ENCODE results near the gene C19orf12. TPM values are rescaled to one million over a fixed set of nuclear protein-coding genes. Genes with fewer than 3 reads are reported as not detected.

Gene C19orf12
- total RNA-seq, 1 donor from 2014 or later: 21.6 TPM

- ATAC-seq (ENCODE audit: low read depth) (no peak), DNase-seq (no peak)
- Mint-ChIP-seq H3K27ac (no peak overlapping the region), H3K36me3 (ENCODE audit: low read depth) (no peaks in the 10 kb centered on the region), H3K4me3 (no peak overlapping the region), H3K27me3 (peaks cover 17% of the 10 kb centered on the region), H3K9me3 (no peaks in the 10 kb centered on the region), H3K4me1 (no peaks in the 10 kb centered on the region)
- intact Hi-C loops (cut with micrococcal nuclease): no loop called here
- ChIA-PET CTCF (no interaction called here), POLR2A (no interaction called here)
- TF ChIP-seq, protein P1, sequence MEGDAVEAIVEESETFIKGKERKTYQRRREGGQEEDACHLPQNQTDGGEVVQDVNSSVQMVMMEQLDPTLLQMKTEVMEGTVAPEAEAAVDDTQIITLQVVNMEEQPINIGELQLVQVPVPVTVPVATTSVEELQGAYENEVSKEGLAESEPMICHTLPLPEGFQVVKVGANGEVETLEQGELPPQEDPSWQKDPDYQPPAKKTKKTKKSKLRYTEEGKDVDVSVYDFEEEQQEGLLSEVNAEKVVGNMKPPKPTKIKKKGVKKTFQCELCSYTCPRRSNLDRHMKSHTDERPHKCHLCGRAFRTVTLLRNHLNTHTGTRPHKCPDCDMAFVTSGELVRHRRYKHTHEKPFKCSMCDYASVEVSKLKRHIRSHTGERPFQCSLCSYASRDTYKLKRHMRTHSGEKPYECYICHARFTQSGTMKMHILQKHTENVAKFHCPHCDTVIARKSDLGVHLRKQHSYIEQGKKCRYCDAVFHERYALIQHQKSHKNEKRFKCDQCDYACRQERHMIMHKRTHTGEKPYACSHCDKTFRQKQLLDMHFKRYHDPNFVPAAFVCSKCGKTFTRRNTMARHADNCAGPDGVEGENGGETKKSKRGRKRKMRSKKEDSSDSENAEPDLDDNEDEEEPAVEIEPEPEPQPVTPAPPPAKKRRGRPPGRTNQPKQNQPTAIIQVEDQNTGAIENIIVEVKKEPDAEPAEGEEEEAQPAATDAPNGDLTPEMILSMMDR (IDR thresholded peaks at IDR 0.05): no peak
These were observed 20.8 kb upstream of the C19orf12 start for GRCh38 chr19:29735829-29736228.

GRCh38 chr19:29731331-29731850 lies 16.3 kb upstream of the C19orf12 start:
- no peak overlapping the region for H3K27ac Mint-ChIP-seq
- CTCF ChIA-PET: interaction anchor here (2.5 to 3.3 kb wide), 2 partner anchors 15 to 142 kb away, joined by 17 to 33 read pairs; partner anchors contain the start of gene C19orf12
- H3K27me3 Mint-ChIP-seq: peaks cover 23% of the 10 kb centered on the region
- H3K9me3 Mint-ChIP-seq: no peaks in the 10 kb centered on the region
- TF ChIP-seq, protein P1 (IDR thresholded peaks at IDR 0.05): no peak
- H3K36me3 Mint-ChIP-seq (ENCODE audit: low read depth): no peaks in the 10 kb centered on the region
- ATAC-seq (ENCODE audit: low read depth) (no peak), DNase-seq (no peak)
- H3K4me1 Mint-ChIP-seq: no peaks in the 10 kb centered on the region
- POLR2A ChIA-PET: no interaction called here
- intact Hi-C loops (cut with micrococcal nuclease): loop anchor here (2.0 kb wide), 1 partner anchor 235 kb away; no protein-coding TSS in a partner anchor
- no peak overlapping the region for H3K4me3 Mint-ChIP-seq

GRCh38 chr19:29727906-29728305 lies 12.8 kb upstream of the C19orf12 start:
- ChIA-PET CTCF (interaction anchor here (0.5 to 1.6 kb wide), 6 partner anchors 10 to 145 kb away, joined by 3 to 5 read pairs (median 3); no protein-coding TSS in a partner anchor), POLR2A (no interaction called here)
- TF ChIP-seq, protein P1 (IDR thresholded peaks at IDR 0.05): no peak
- intact Hi-C loops (cut with micrococcal nuclease): no loop called here
- ATAC-seq (ENCODE audit: low read depth) (no peak), DNase-seq (no peak)
- Mint-ChIP-seq H3K36me3 (ENCODE audit: low read depth) (no peaks in the 10 kb centered on the region), H3K4me1 (peaks cover 2% of the 10 kb centered on the region), H3K27me3 (peaks cover 41% of the 10 kb centered on the region), H3K4me3 (no peak overlapping the region), H3K27ac (no peak overlapping the region), H3K9me3 (no peaks in the 10 kb centered on the region)

GRCh38 chr19:29724746-29725145 lies 9.7 kb upstream of the C19orf12 start:
- TF ChIP-seq, protein P1 (IDR thresholded peaks at IDR 0.05): no peak
- intact Hi-C loops (cut with micrococcal nuclease): no loop called here
- Mint-ChIP-seq H3K4me3 (no peak overlapping the region), H3K27me3 (peaks cover 35% of the 10 kb centered on the region), H3K27ac (no peak overlapping the region), H3K36me3 (ENCODE audit: low read depth) (no peaks in the 10 kb centered on the region), H3K4me1 (peaks cover 2% of the 10 kb centered on the region), H3K9me3 (no peaks in the 10 kb centered on the region)
- DNase-seq (no peak), ATAC-seq (ENCODE audit: low read depth) (no peak)
- POLR2A ChIA-PET: interaction anchor here (0.7 kb wide), 1 partner anchor 118 kb away, joined by 3 read pairs; the partner anchor contains the start of gene POP4
- CTCF ChIA-PET: interaction anchor here (0.8 to 1.9 kb wide), 2 partner anchors 8 to 14 kb away, joined by 3 to 9 read pairs; no protein-coding TSS in a partner anchor

DNA sequence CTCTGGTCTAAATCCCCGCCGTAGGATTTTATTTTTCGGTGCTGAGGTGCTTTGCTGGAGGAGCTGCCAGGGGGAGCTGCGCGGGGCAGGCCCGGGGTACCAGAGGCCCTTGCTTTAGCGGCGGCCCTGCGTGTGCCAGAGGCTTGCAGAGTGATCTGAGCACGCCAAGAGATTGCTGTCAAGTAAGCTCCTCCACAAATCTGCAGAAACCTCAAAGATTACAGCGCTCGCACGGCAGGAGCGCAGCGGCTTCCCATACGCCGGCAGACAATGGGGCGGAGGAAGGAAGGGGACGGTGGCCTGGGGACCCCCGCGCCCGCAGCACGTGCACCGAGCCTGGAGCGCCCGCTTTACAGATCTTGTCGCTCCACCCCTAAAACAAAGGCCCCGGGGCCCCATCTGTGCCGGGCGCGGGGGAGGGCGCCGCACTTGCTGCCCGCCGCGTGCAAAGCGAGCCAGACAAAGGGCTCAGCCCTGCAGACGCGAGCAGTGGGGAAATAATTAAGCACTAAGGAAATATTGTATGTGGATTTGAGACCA lies 9.1 kb upstream of the C19orf12 start:
- no peak for ATAC-seq (ENCODE audit: low read depth)
- Mint-ChIP-seq H3K27ac (no peak overlapping the region), H3K27me3 (peaks cover 32% of the 10 kb centered on the region), H3K9me3 (no peaks in the 10 kb centered on the region), H3K4me3 (no peak overlapping the region), H3K36me3 (ENCODE audit: low read depth) (no peaks in the 10 kb centered on the region), H3K4me1 (peaks cover 2% of the 10 kb centered on the region)
- intact Hi-C loops (cut with micrococcal nuclease): no loop called here
- CTCF ChIA-PET: no interaction called here
- TF ChIP-seq, protein P1 (IDR thresholded peaks at IDR 0.05): no peak
- POLR2A ChIA-PET: interaction anchor here (1.0 kb wide), 1 partner anchor 118 kb away, joined by 5 read pairs; the partner anchor contains the start of gene POP4
- no peak for DNase-seq

Measured in activated B cell treated with CpG ODN at 0.5 μM for 24 hours (primary cell).